Activated CD4-positive, CD25-positive, alpha-beta regulatory T cell treated with anti-CD3 and anti-CD28 coated beads, Interleukin-2, amount 50 U/mL, for 72 hours (primary cell): Measurements from ENCODE around the gene ADPRHL1.
A peak's percentile ranks its signal among the peaks of the same experiment; 100 is the strongest.

Experiments
- DNase-seq: peaks from one replicate; pipeline ENCODE4 v3.0.0; 2021

Gene ADPRHL1

DNA sequence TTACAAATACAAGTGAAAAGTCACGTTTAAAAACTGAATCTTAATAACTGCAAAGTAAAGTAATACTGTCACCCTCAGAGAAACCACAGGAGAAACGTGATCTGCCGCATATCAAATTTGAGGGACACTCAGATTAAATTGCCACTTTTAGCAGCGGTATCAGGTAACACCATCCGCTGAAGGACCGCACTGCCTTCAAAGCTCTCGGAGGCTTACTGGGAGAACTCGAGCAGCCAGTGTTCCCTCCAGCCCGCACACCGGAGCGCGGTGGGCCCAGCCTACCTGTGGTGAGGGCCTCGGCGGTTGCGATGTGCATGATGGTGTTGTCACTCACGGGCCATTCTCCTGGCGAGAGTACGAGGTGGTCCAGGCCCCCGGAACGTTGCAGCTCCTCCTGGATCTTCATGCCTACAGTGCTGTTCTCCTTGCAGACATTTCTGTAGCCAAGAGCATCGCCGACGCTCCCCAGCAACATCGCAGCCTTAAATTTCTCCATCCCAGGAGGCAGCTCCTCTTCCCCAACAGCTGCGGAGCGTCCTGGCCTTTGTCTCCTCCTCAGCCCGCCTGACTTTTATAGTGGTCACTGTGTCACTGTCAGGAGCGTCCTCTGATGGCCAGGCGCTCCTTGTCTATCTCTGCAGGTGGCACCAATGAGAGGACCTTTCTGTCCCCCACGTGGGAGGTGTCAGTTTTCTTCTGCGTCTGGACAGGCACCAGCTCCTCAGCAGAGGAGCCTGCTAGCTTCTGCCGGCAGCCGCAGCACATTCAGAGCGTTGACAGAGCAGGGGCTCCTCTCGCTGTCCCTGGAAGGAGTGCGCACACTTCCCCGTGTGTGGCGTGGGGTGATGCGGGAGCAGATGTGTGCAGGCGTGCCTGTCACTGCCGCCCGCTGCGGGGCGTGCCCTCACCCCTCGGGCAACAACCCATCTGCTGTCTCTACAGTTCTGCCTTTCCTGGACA, at the start of gene ADPRHL1:
TSS of gene ADPRHL1 (minus strand) at position 547 of the 960 bp plus-strand sequence. CDS start at position 496, 51 bp downstream.
- no peak for DNase-seq

DNA sequence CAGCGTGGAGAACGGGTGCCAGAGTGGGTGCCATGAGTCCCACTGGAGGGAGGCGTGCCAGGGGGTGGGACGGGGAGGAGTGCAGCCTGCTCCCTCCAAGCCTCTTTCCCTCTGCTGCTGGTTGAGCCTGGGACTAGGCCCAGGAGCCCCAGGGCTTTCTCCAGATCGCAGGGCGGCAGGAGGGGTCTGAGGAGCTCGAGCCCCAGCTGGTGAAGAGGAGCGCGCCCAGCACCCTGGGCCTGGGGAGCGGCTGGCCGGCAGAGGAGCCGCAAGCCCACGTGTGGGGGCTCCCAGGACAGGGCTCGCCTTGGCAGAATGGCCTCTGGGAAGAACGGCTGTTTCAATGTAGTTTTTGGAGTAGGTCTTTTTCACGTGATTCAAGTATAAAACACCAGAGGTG, 49.4 kb upstream of the ADPRHL1 start:
- DNase-seq: no peak

DNA sequence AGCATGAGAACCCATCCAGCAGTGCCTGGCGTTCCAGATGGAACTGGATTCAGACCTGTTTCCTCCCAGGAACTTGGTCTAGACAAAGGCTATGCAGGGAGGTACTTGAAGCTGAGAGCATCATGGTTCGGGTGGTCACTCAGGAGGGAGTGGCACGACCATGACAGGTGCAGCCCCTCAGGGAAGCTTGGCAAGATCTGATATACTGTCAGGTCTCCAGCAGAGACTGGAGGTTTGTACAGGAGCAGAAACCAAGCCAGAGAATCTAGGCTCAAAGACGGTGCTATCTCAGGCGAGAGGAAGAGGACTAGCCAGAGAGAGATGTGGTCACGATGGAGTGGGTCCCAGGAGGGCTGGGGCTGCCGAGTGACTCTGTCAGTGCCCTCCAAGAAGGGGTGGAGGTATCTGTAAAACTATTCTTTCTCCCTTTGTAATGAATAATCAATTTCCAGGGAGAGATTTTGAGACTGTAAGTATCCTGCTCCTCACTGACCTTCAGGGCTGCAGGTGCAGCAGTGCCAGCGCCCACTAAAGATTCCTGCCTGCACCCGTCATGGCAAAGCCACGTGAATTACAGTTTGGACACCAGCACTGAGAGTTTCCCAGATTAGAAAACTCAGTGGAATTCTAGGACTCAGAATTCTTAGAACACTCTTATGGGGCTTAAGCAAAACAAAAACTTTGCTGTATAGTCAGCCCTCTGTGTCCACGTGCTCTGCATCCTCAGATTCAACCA, 47.4 kb upstream of the ADPRHL1 start:
- DNase-seq: no peak

DNA sequence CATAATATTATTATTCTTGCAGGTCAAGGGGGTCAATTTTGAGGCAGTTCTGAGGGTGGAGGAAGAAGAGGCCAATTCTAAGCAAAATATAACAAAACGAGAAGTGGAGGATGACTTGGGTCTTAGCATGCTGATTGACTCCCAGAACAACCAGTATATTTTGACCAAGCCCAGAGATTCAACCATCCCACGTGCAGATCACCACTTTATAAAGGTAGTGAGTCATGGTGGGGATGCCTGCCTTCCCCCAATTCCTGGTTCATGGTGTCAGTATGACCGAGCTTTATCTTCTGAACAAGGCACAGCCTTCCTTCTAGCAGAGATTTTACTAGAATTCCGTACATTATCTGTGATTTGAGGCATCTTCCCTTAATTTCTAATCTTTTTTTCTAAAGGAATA, 46.6 kb upstream of the ADPRHL1 start:
- no peak for DNase-seq

DNA sequence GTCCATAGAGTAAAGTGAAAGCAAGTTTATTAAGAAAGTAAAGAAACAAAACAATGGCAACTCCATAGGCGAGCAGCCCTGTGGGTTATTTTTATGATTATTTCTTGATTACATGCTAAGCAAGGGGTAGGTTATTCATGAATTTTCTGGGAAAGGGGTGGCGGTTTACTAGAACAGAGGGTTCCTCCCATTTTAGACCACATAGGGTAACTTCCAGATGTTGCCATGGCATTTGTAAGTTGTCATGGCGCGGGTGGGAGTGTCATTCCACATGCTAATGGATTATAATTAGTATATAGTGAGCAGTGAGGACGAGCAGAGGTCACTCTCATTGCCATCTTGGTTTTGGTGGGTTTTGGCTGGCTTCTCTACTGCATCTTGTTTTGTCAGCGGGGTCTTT, 45.6 kb upstream of the ADPRHL1 start:
- DNase-seq: no peak

DNA sequence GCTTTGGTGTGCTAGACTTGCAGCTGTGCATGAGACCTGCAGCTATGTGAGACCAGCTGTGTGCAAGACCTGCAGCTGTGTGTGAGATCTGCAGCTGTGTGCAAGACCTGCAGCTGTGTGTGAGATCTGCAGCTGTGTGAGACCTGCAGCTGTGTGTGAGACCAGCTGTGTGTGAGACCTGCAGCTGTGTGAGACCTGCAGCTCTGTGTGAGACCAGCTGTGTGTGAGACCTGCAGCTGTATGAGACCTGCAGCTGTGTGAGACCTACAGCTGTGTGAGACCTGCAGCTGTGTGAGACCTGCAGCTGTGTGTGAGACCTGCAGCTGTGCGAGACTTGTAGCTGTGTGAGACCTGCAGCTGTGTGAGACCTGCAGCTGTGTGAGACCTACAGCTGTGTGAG, 43.9 kb upstream of the ADPRHL1 start:
- DNase-seq: no peak

DNA sequence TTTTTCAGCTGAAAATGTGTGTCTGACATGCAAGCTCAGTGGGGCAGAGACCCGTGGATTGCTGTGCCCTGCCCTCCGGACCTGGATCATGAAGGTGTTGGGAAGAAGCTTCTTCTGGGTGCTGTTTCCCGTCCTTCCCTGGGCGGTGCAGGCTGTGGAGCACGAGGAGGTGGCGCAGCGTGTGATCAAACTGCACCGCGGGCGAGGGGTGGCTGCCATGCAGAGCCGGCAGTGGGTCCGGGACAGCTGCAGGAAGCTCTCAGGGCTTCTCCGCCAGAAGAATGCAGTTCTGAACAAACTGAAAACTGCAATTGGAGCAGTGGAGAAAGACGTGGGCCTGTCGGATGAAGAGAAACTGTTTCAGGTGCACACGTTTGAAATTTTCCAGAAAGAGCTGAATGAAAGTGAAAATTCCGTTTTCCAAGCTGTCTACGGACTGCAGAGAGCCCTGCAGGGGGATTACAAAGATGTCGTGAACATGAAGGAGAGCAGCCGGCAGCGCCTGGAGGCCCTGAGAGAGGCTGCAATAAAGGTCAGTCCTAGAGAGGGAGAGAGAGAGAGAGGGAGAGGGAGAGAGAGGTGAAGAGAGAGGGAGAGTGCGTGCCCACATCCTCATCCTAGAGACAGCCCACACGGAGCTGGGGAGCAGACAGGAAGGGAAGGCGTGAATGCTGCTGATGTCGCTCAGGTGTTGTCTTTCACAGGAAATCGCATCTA, 42.4 kb upstream of the ADPRHL1 start:
- no peak for DNase-seq

DNA sequence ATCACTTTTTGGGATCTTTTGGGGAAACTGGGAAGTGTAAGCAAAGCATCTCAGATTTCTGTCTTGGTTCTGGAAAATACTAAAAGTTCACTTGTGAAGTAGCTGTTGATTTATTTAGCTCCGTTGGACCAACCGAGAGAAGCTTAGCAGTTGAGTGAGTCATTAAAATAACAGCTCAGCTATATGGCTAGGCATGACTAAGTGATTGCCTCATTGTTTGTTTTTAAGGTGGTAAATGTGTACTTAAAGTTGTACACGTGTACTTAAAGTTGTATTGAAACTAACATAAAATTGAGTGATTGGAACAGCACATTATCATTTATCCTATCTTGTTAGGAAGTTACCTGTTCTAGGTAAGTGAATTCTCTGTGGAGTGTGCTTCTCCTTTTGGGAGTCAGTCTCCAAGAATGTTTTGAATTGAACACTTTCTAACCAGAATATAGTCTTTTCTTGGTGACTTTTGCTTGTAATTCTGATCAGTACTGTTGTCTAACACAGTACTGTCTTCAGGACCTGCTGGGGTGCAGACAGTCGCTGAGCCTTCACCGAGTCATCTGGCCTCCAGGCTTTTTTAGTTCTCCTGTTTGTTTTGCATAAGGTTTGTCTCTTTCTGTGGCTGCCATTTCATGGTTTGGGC, 40.1 kb upstream of the ADPRHL1 start:
- DNase-seq: no peak

DNA sequence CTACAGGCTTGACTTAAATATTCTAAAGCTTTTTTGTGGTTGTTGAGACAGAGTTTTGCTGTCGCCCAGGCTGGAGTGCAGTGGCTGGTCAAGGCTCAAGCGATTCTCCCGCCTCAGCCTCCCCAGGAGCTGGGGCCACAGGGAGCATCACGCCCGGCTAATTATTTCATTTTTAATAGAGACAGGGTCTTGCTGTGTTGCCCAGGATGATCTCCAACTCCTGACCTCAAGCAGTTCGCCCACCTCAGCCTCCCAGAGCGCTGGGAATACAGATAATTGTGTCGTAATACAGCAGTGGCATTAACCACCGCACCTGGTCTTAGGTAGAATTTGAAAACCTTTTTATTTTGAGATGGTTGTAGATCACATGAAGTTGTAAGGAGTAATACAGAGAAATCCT, 38.7 kb upstream of the ADPRHL1 start:
- DNase-seq: no peak

DNA sequence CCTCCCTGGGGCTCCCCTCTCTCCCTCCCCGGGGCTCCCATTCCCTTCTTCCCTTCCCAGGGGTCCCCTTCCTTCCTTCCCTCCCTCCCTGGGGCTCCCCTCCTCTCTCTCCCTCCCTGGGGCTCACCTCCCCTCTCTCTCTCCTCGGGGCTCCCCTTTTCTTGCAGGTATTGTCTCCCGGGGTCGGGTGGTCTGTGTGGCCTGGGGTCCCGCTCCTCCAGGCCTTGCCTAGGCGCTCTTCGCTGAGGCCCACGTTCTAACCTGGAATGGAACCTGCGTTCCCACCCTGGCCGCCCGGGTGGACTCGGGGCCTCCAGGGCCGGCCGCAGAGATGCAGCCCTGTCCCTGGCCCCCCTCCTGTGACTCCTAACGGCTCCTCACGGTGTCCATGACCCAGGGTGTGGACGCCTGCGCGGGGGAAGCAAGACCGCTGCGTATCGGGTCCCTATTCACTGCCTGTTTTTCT, 38.2 kb upstream of the ADPRHL1 start:
- DNase-seq: no peak

DNA sequence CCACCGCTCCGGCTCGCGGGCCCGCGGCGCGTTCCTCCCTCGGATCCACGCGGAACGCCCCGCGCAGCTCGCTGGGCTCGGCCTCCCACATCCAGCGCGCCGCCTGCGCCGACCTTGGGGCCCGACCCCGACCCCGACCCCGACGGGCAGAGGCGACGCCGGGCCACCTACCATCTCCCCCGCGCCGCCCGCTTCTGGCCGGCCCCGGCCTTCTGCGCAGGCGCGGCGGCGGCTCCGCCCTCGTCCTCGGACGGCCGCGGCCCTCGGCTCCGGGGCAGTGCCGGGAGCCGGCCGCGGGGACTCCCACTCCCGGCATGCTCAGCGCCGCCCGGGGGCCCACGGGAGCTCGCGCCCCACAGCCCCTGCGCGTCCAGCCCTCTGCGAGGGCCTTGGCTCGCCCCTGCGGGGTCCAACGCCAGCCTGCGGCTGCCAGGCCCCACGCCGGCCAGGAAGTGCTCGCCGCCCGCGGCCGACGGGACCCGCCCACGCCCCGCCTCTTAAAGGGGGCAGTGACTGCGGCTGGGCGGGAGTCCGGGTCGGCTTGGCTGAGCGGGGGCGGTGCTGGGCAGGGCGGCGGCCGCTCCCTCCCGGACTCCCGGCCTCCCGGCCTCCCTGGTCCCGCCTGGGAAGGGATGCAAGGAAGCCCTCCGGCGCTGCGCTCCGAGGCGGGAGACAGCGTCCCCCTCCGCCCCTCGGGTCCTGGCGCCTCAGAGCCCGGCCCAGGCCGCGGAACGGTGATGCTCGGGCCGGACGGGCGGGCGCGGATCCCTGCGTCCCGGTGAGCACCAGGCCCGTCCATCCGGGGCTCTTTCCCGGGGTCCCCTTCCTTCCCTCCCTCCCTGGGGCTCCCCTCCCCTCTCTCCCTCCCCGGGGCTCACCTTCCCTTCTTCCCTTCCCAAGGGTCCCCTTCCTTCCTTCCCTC, 37.5 kb upstream of the ADPRHL1 start, which contains the start of gene DCUN1D2:
TSS of gene DCUN1D2 (minus strand) at position 216 of the 922 bp plus-strand sequence. CDS start at position 174, 42 bp downstream.
- DNase-seq: peak; percentile 87

DNA sequence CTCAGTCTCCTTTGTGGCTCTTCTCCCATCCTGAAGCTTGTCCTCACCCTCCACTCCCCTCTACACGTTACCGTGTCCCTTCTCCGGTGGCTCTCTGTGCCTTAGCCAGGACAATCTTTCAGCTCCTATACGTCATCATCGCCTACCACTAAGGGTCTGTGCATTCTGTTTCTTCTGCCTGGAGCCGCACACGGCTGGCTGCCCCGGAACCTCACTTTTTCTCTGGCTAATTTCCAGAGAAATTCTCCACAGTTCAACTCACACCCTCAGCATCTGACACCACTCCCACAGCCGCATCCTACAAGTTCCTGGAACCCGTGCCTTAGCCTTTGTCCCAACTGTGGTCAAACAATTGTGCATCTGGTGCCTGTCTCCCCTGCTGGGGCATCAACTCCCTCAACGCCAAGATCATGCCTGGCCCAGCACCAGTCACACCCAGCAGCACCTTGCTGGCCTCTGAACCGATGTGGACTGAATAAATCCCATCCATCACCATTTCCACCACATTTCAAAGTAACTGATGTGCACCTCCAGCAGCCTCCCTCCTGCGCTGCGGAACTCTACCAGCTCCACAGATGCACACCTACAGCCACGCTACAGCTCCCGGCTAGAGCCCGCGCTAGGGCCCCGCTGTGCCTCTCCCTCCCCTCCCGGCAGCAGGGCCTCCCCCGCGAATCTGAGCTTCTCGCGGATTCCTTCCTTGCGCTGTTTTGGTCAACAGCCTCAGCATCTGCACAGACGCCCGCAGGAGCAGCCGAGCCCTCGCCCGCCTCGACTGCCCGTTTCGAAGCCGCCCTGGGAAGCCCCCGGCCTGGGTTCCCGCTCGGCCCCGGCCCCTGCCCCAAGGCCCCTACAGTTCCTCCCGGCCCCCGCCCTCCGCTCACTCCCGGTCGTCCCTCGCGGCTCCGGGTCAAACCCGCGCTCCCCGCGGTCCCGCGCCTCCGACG, 36.5 kb upstream of the ADPRHL1 start:
- DNase-seq: no peak

DNA sequence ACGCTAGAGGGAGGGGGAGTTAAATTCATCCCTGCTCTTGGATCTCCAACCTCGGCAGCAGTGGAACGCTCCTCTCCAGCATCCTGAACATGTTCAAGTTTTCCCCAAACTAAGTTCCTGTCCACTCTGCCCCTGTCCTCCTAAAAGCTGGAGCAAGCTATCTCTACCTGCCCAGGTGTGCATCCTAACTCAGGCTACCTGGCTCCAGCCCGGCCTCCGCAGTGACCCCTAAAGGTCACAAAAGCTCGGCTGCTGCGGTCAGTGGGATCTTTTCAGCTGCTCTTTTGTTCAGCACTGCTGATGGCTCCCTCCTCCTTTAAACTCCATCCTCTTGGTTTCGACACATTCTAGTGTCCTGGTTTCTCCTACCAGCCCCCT, 35.9 kb upstream of the ADPRHL1 start:
- DNase-seq: no peak

DNA sequence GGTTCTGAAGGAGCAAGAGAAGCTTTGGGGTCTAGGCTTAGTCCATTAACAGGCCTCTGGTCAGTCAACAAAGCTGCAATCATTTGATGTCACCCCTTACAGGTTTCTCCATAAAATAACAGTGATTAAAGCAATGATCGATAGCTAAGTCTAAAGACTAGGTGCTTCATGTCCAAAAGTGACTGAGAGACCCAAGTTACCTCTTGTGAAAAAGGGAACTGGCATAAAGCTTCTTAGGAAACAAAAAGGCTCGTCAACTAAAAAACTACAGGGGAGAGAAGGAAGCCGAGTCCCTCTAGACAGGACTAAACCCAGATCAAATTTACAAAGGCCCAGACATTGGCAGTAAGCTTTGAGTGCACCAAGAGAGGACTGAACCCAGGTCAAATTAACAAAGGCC, 35.0 kb upstream of the ADPRHL1 start:
- no peak for DNase-seq

DNA sequence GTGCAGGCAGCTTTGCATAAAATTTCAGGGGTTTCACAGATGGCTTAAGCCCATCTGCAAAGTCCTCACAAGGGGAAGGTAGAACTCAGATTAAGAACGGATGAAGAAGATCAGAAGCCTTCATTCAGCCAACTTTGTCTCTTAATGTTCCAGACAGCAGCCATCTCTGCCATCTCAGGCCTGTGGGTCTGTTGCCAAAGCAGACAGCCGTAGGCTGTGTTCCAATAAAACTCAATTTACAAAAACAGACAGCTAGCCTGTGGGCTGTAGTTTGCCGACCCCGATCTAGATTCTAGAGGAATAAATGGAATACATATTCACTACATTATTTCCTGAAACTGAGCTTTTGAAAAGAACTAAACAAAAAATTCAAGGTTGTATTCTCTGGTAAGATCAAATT, 33.4 kb upstream of the ADPRHL1 start:
- no peak for DNase-seq

DNA sequence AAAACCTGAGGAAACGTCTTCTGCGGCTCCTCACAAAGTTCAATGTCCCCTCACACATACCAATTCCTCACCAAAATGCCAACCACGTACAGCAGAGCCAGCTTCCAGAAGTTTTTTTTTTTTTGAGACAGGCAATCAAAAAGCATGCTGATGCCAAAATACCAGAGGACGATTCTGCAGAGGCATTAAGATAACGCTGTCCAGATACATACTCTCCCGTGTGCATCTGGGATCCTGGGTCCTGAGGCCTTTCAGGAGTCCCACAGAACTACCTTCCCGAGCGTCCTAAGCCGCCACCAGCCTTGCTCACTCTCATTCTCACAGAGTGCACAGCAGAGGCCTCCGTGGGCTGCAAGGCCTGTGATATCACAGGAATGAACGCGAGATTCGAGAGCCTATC, 32.3 kb upstream of the ADPRHL1 start:
- DNase-seq: no peak

DNA sequence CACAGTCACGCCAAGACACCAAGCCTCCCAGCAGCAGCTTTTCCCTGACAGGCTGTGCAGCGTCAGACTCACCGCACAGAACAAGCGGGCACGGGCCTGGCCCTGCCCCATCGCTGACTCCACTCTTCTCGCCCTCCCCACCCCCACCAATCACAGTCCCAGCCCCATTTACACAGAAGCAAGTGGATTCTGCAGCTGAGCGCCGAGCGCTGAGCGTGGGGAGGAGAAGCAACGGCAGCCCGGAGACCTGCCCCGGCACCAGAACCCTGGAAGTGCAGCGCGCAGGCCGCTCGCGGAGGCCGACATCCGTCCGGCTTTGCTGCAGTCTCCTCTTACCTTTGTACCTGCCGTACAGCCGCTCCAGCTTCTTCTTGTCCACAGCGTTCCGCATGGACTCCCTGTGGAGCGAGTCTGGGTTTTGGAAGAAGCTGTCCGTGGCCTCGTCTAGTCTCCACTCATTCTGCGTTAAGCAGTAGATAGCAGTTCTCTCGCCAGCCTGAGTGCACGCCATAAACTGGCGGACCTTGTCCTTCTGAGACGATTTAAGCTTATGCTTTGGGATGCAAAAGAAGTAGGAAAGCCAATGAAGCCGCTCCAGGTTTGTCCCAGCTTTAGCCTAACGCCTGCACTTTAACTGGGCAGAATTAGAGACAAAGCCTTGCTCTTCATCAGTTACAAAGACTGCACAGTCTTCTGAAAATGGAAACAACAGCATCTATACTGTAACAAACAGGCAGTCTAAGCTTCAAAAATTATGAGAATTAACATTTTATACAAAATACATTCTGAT, 30.4 kb upstream of the ADPRHL1 start:
- DNase-seq: no peak

DNA sequence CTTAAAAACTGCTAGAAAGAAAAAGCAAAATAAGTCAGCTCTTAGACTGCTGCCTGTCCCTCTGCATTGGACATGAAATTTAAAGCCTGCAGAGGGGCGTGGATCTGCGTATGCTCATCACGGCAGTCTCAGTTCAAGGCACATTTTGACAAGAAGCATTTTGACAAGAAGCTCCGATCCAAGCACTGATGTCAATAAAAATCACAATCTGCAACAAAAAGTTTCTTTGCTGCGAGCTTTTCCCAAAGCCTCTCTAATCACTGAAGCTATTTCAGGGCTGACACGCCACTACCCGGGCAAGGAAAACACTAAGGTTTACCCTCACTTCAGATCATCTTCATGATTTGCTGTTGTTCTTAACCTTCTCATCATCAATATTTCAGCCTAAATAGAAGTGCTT, 29.8 kb upstream of the ADPRHL1 start:
- no peak for DNase-seq

DNA sequence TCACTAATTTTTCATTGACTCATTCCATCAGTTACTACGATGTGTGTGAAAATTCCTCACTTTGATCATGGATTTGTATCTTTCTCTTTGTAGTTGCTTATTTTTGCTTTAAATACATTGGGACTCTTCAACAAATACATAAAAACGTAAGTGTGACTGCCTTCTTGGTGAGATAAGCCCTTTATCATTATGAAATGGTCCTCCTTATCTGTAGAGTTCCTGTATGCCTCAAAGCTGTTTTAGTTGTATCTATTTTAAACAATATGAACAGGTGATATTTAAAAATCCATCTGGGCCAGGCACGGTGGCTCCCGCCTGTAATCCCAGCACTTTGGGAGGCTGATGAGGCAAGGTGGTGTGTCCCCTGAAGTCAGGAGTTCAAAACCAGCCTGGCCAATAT, 25.9 kb upstream of the ADPRHL1 start:
- DNase-seq: no peak

DNA sequence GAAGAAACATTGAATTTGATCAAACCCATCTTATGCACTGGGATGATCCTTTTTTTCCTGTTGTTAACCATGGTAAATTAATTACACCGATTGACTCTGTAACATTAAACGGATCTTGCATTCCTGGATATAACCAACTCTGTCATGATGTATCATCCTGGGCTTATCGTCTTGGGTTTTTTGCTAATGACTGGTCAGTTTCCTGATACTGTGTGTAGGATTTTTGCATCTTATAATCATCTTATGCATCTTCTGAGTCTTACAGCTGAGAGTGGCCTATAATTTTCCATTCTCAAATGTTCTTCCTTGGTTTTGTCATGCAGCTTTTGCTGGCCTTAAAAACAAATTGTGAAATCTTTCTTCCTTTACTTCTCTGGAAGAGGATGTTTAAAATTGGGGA, 24.4 kb upstream of the ADPRHL1 start:
- no peak for DNase-seq
